Common myeloid progenitor, CD34-positive (primary cell): ENCODE results near the gene ATG5. TPM values are rescaled to one million over a fixed set of nuclear protein-coding genes. Genes with fewer than 3 reads are reported as not detected.
A peak's percentile ranks its signal among the peaks of the same experiment; 100 is the strongest.

Experiments used
- CTCF ChIA-PET: fragments of 350-600 bp; sonication (Branson Sonifier 250); formaldehyde crosslinking; loops from one replicate; lab custom pipeline; 2021; ENCODE audit warnings: antibody characterized with exemption; lab: Charles Lee
- POLR2A ChIA-PET: fragments of 350-600 bp; sonication (Branson Sonifier 250); formaldehyde crosslinking; loops from one replicate; lab custom pipeline; 2021; ENCODE audit warnings: antibody characterized with exemption; lab: Charles Lee
- DNase-seq, 3 donors: peaks; one replicate each; pipeline versions ENCODE4 v3.0.0 to v3.0.0-alpha.2; 2013
- H3K27ac ChIP-seq, 2 experiments: 1 replicate in 1 of 2; 2 replicates in 1 of 2; pipeline ENCODE4 v1.7.0; 2013; ENCODE audit warnings: inconsistent platforms in 2 of 2, low read length in 2 of 2, mild to moderate bottlenecking in 2 of 2, low read depth in 1 of 2, moderate library complexity in 1 of 2; ENCODE audit not compliant: severe bottlenecking in 2 of 2, insufficient read depth in 1 of 2, poor library complexity in 1 of 2
- H3K27me3 ChIP-seq, 5 experiments: replicated peaks in 2 of 5; 1 replicate in 3 of 5; 2 replicates in 2 of 5; pipeline versions ENCODE4 v1.6.1 to v1.7.0; 2013; ENCODE audit warnings: low read length in 4 of 5, mild to moderate bottlenecking in 2 of 5, moderate library complexity in 2 of 5, inconsistent platforms in 1 of 5; ENCODE audit not compliant: insufficient read depth in 5 of 5, control insufficient read depth in 4 of 5
- H3K36me3 ChIP-seq, 4 experiments: 1 replicate in 2 of 4; 2 replicates in 2 of 4; pipeline versions ENCODE4 v1.6.1 to v1.7.0; 2013; ENCODE audit warnings: low read length in 3 of 4, control low read depth in 1 of 4, mild to moderate bottlenecking in 1 of 4; ENCODE audit not compliant: control insufficient read depth in 4 of 4, insufficient read depth in 4 of 4
- H3K4me1 ChIP-seq, 4 experiments: 1 replicate in 3 of 4; 2 replicates in 1 of 4; pipeline versions ENCODE4 v1.6.1 to v1.7.1; 2013; ENCODE audit warnings: low read length in 3 of 4, mild to moderate bottlenecking in 3 of 4, control low read depth in 1 of 4, inconsistent platforms in 1 of 4, moderate library complexity in 1 of 4; ENCODE audit not compliant: control insufficient read depth in 4 of 4, insufficient read depth in 4 of 4; ENCODE audit errors: control extremely low read depth in 1 of 4
- H3K4me3 ChIP-seq, 7 experiments: 1 replicate in 4 of 7; 2 replicates in 3 of 7; pipeline versions ENCODE4 v1.5.1 to v1.7.0; 2013; ENCODE audit warnings: mild to moderate bottlenecking in 7 of 7, low read length in 6 of 7, moderate library complexity in 6 of 7, inconsistent platforms in 2 of 7, low read depth in 2 of 7, control low read depth in 1 of 7; ENCODE audit not compliant: insufficient read depth in 4 of 7, control insufficient read depth in 1 of 7; ENCODE audit errors: extremely low read depth in 1 of 7
- H3K9me3 ChIP-seq, 5 experiments: 1 replicate in 4 of 5; 2 replicates in 1 of 5; pipeline versions ENCODE4 v1.6.1 to v1.7.1; 2013; ENCODE audit warnings: low read length in 4 of 5, mild to moderate bottlenecking in 2 of 5, inconsistent platforms in 1 of 5, low read depth in 1 of 5, moderate library complexity in 1 of 5; ENCODE audit not compliant: control insufficient read depth in 4 of 5, insufficient read depth in 2 of 5; ENCODE audit errors: control extremely low read depth in 1 of 5
- WGBS: methylation state at CpG from one replicate; pipeline ENCODE4 v1.1.5; 2013; ENCODE audit not compliant: insufficient coverage; 5-methylcytosine and 5-hydroxymethylcytosine counted together
- polyA plus RNA-seq: library from polyadenylated mRNA; unstranded; fragments of 120-200 nt; gene quantifications from one replicate; pipeline ENCODE4 v1.2.1, GENCODE V29; 2013

The ATG5 gene
- 20.8 TPM for polyA plus RNA-seq

GRCh38 chr6:106325336-106326178 lies at the start of gene ATG5:
ATG5 (minus strand) TSS chr6:106325760; CDS start chr6:106316208, 9,552 bp downstream.
- peak within 1 kb of the TSS; percentile 90 to 100 (median 95) for H3K4me3 ChIP-seq
- CTCF ChIA-PET: interaction anchor here (0.5 to 1.0 kb wide), 4 partner anchors 10 to 1872 kb away, joined by 3 to 4 read pairs (median 3); no protein-coding TSS in a partner anchor
- peak; percentile 99 to 100 (median 99) for DNase-seq
- no peaks in the 10 kb centered on the region for H3K9me3 ChIP-seq
- POLR2A ChIA-PET: interaction anchor here (0.6 kb wide), 1 partner anchor 15 kb away, joined by 3 read pairs; no protein-coding TSS in a partner anchor
- H3K27ac ChIP-seq: peak within 1 kb of the TSS; percentile 85 to 94
- peaks cover 8 to 17% (median 13%) of the 10 kb centered on the region in 4 experiments for H3K4me1 ChIP-seq
- no peaks in the 10 kb centered on the region for H3K36me3 ChIP-seq
- under 1% methylated on average over 52 of the region's 56 CpGs for WGBS
- H3K27me3 ChIP-seq: peaks cover 0 to 15% (median 2%) of the 10 kb centered on the region in 5 experiments

GRCh38 chr6:106373502-106374239 lies 48.1 kb upstream of the ATG5 start:
- Histone ChIP-seq H3K4me3 (no peak overlapping the region), H3K27ac (no peak overlapping the region), H3K4me1 (no peaks in the 10 kb centered on the region), H3K9me3 (no peaks in the 10 kb centered on the region), H3K27me3 (no peaks in the 10 kb centered on the region), H3K36me3 (no peaks in the 10 kb centered on the region)
- no peak for DNase-seq
- ChIA-PET POLR2A (no interaction called here), CTCF (no interaction called here)
- no CpG with 5 or more reads among the region's 1 CpG for WGBS

- no peaks in the 10 kb centered on the region for H3K27me3 ChIP-seq
- POLR2A ChIA-PET: no interaction called here
- WGBS: 100% methylated on average over 1 of the region's 4 CpGs
- no peaks in the 10 kb centered on the region for H3K9me3 ChIP-seq
- no peaks in the 10 kb centered on the region for H3K4me1 ChIP-seq
- CTCF ChIA-PET: interaction anchor here (0.9 kb wide), 1 partner anchor 380 kb away, joined by 3 read pairs; no protein-coding TSS in a partner anchor
- H3K27ac ChIP-seq: no peak overlapping the region
- no peak overlapping the region for H3K4me3 ChIP-seq
- H3K36me3 ChIP-seq: no peaks in the 10 kb centered on the region
- no peak for DNase-seq
Observed at GRCh38 chr6:106372838-106373501, 47.4 kb upstream of the ATG5 start.

GRCh38 chr6:106370639-106371038 lies 45.1 kb upstream of the ATG5 start:
- Histone ChIP-seq H3K36me3 (no peaks in the 10 kb centered on the region), H3K4me3 (no peak overlapping the region), H3K27ac (no peak overlapping the region), H3K4me1 (no peaks in the 10 kb centered on the region), H3K9me3 (no peaks in the 10 kb centered on the region), H3K27me3 (no peaks in the 10 kb centered on the region)
- DNase-seq: no peak
- ChIA-PET POLR2A (no interaction called here), CTCF (interaction anchor here (1.5 kb wide), 1 partner anchor 27 kb away, joined by 3 read pairs; no protein-coding TSS in a partner anchor)
- no CpG with 5 or more reads among the region's 1 CpG for WGBS

- POLR2A ChIA-PET: no interaction called here
- H3K27ac ChIP-seq: no peak overlapping the region
- CTCF ChIA-PET: interaction anchor here (1.5 to 1.6 kb wide), 2 partner anchors 28 to 197 kb away, joined by 3 to 4 read pairs; no protein-coding TSS in a partner anchor
Observed at GRCh38 chr6:106369739-106370138, 44.2 kb upstream of the ATG5 start.

GRCh38 chr6:106363401-106364138 lies 38.0 kb upstream of the ATG5 start:
- 96% methylated on average over 3 of the region's 3 CpGs for WGBS
- Histone ChIP-seq H3K9me3 (peaks cover 0 to 2% (median 0%) of the 10 kb centered on the region in 5 experiments), H3K27ac (no peak overlapping the region), H3K27me3 (peaks cover 9 to 37% (median 16%) of the 10 kb centered on the region in 5 experiments), H3K4me3 (no peak overlapping the region), H3K36me3 (no peaks in the 10 kb centered on the region), H3K4me1 (peaks cover 0 to 15% (median 14%) of the 10 kb centered on the region in 4 experiments)
- ChIA-PET CTCF (no interaction called here), POLR2A (no interaction called here)
- DNase-seq: no peak

More at GRCh38 chr6:106369739-106370138, 44.2 kb upstream of the ATG5 start:
- no peaks in the 10 kb centered on the region for H3K27me3 ChIP-seq
- no peaks in the 10 kb centered on the region for H3K4me1 ChIP-seq
- DNase-seq: no peak
- H3K9me3 ChIP-seq: no peaks in the 10 kb centered on the region
- H3K4me3 ChIP-seq: no peak overlapping the region
- no peaks in the 10 kb centered on the region for H3K36me3 ChIP-seq
- no CpG with 5 or more reads among the region's 2 CpGs for WGBS
